ENCODE measurements around the gene LONRF3.

LONRF3 gene

DNA sequence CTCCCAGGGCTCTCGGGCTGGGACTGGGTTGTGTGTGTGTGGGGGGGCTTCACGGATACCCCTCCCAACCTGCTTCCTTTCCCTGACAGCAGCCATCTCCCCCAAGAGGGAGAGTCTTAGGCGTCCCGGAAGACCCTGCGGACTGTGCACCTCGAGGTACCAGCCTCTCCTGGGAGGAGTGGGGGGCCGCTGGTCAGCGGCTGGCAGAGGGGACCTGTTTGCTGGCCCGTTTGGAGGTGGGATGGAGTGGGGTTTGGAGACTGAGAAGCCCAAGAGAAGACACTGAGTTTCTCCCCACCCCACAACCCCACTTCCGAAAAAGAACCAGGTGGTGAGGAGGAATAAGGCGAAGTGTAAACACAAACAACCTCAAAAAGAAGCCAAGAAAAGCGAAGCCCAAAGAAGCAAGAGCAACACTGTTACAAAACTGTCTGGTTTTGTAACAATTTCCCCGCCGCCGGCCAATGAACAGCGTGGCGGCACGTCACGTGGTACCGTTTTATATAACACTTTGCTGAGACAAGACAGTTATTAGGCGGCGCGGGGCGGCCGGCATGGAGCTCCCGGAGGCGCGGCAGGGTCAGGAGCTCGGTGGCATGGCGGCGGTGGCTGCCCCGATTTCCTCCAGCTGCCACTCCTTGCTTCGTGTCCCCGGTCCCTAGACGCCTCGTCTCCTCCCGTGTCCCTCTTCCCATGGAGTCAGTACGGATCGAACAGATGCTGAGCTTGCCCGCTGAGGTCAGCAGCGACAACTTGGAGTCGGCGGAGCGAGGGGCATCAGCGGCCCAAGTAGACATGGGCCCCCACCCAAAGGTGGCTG lies at the start of gene LONRF3:
Gene LONRF3, plus strand, starts transcription at position 531 of the 820 bp plus-strand sequence. Its CDS starts 163 bp downstream, at position 694.
- peak; percentile 74 for DNase-seq

DNA sequence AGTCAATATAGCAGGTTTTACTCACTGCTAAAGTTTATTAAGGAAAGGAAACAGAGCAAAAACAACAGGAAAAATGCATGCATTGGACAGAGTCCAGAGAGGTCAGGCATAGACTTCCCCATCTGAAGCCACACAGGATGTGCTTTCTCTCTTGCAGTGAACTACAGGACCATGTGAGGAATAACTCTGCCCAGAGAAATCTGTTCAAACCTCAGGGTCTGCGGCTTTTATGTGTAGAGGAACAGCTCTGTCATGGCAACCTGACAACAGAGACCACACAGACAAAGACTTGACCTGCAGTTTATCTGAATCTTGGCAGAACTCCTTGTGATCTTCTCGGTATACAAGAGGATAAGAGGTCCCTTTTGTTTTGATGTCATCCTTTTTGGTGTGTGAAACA lies 46.3 kb upstream of the LONRF3 start:
- DNase-seq, result no peak

DNA sequence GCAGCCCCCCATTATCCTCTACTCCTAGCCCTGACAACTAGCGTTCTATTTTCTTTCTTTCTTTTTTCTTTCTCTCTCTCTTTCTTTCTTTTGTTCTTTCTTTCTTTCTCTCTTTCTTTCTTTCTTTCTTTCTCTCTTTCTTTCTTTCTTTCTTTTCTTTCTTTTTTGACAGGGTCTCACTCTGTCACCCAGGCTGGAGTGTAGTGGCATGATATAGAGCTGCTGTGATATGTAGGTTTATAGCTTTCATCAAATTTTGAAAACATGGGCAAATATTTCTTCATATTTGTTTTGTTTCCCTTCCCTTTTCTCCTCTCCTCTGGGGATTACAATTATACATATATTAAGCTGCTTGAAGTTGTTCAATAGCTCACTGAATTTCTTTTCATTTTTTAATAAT lies 39.1 kb upstream of the LONRF3 start:
- no peak for DNase-seq

DNA sequence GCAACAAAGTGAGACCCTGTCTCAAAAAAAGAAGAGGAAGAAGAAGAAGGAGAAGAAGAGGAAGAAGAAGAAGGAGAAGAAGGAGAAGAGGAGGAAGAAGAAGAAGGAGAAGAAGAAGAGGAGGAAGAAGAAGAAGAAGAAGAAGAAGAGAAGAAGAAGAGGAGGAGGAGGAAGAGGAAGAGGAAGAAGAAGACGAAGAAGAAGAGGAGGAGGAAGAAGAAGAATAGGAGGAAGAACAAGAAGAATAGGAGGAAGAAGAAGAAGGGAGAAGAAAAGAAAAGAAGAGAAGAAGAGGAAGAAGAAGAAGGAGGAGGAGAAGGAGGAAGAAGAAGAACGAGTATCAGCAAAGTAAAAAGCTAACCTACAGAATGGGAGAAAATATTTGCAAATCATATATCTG lies 33.3 kb upstream of the LONRF3 start:
- no peak for DNase-seq

- DNase-seq, result no peak
Measured at GRCh38 chrX:118943102-118943501, 31.3 kb upstream of the LONRF3 start.

DNA sequence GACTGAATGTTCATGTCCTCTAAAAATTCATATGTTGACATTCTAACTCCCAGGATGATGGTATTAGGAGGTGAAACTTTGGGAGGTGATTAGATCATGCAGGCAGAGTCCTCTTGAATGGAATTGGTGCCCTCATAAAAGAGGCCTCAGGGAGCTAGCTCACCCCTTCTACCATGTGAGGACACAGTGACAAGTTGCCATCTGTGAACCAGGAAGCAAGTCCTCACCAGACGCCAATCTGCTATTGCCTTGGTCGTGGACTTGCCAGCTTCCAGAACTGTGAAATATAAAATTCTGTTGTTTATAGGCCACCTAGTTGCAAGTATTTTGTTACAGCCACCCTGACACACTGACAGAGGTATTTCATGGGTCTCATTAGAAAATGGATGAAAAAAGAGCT lies 28.5 kb upstream of the LONRF3 start:
- no peak for DNase-seq

DNA sequence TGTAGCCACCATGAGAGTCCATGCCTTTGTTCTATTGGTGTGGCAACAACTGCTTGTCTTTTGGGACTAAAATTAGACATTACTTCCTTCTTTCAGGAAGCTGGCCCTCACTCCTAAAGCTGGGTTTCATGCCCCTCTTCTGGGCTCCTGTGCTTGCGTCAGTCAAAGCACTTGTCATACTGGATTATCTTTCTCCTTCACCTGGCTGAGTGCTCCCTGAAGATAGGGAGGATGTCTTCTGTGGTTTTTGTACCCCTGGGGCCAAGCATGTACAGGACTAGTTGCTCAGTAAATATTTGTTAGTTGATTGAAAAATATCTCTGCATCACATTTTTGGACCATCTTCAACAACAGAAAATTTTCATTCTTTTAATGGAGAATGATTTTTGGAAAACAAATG lies 26.1 kb upstream of the LONRF3 start:
- DNase-seq, result no peak

DNA sequence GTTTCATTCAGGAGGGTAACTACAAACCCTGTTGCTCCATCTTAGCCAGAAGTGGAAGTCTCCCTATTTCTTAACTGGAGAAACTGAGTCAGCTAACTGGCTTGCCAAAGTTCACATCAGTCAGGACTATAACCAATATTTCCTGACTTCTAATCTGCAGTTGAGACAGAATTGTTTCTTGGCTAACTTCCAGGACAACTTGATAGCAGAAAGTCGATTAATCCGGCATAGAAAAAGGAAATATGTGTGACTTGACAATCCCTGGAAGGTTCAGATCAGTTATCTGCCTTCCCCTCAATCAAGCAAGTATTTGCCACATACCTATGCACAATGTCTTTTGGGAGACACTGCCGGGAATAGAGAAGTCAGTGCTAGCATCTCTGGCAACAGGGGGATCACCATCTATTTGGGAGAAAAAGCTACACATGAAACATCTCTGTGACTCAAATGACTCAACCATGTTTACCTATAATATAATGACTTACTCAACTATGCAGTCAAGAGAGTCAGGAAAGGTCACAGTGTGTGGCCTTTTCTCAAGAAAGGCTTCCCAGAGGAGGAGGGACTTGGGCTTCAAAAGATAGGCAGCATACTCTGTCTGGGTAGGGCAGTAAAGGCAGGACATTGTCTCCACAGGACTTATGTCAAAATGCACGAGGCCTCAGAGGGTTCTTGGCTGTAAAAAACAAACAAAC lies 12.4 kb upstream of the LONRF3 start:
- DNase-seq, result no peak

- DNase-seq, result no peak
Measured at GRCh38 chrX:118963159-118963558, 11.3 kb upstream of the LONRF3 start.

DNA sequence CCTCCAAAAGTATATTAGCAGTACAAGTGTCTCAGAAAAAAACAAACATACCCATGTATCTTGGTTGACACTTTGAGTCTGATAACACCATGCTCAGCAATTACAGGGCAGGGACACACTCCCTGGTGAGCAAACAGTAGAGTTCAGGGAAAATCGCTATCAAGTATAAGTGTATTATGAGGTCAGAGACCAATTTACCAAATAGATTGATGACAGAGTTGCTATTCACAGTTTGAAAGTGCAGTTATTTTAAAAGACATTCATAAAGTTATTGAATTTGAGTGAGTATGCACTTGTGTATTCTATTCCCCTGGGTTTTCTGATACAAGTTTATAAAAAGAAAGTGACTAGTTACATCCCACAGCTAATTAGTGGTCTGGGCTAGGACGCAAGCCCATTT lies 10.2 kb upstream of the LONRF3 start:
- DNase-seq, result no peak

DNA sequence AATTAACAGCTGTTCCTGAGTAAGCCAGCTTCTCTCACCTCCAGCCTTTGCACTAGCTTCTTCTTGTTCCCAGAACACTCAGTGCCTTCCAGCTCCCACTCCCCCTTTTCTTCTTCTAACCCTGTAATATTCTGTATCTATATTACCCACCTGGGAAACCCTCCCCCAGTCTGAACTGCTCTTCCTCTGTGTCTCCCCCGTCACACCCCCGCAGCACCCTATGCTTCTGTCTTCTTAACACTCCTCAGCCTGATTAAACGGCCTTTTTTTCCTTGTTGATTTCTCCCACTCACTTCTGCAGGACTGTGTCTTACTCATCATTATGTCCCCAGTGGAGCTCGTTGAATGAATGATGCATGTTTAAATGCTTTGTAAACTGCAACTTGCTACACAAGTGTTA lies 9.0 kb upstream of the LONRF3 start:
- no peak for DNase-seq

DNA sequence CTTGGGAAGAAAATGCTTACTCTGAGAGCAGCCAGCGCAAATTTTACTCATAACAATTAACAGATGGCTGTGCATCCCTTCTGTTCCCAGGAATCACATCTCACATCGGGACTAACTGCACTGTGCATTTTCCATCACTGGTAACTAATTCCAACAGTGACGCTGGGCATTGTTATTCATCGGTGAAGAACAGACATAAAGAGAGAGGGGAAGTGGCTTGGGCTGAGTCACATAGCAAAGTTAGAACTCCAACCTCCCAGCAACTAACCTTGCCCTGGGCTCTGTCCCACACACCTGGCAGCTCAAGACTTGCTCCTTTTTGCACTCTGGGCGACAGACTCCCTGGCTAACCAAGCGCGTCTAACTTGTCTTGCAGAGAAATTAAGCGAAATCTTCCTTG lies 6.4 kb upstream of the LONRF3 start:
- no peak for DNase-seq

DNA sequence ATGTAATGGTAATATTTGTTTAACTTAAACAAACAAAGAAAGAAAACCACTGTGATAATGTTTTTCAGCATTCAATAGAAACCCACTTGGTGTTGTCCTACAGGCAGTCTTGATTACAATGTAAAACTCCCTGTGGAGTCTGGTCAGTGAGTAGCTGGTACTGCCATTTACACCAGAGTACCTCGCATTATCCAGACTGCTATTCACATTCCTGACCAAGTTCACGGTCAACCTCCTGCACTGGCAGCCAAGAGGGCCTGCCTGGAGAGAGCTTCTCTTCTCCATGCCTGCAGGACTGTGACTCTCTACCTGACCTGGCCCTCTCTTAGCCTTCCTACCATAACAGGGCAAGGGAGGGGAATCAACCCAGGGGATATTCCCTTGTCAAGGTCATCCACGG lies 2.9 kb upstream of the LONRF3 start:
- DNase-seq, result no peak

- peak; percentile 34 for DNase-seq
Measured at GRCh38 chrX:118973389-118974087, 880 bp upstream of the LONRF3 start.

- peak; percentile 77 for DNase-seq
Measured at GRCh38 chrX:118974908-118975671, 672 bp downstream of the LONRF3 start.

- DNase-seq, result peak; percentile 74
Measured at GRCh38 chrX:118975831-118976598, 1.6 kb downstream of the LONRF3 start.

DNA sequence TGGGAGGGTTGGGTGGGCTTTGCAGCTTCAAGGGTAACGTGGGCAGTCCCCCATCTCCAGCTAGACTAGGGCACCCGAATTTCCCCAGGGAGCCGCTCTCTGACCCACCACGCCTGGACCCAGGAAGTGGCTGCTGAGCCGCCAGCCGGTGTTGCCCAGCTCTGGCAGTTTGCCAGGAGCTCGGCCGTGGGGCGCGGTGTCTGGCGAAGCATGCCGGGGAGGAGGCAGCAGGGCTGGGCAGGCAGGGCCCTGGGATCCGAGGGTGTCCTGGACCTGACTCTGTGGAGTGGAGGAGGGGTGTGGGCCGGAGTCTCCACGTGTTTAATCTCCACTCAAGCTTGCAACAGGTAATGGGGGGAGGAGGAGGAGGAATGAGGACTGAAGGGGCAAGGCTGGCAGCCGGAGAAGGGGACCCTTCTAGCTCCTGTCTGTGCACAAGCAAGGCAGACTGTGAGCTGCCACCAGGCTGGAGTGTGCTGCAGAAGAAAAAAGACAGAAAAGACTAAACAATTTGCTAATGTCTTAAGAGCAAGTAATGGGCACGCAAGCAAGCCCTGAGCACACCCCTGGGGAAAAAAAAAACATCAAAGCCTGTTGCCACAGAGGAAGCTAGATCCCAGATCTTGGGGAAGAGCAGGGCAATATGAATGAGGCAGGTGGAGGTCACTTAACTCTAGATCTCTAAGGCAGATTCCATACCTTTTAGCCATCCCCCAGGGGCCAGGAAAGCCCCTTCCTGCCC lies 2.4 kb downstream of the LONRF3 start:
- DNase-seq, result peak; percentile 56

DNA sequence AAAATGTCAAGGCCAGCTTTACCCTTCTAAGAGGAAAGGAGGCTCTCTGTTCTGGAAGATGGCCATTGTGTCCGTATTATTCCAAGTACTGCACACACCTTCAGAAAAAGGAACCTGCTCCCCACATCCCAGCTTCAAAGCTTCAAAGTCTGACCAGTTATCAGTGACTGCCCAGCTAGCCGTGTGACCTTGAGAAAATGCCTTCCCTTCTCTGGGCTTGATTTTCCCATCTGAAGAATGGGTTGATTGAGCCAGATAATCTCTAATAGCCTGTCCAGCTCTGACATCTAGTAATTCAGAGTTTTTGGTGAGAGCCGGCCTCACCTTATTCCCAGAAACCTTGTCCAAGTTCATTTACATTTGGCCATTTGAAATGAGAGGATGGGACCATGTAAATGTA lies 3.0 kb downstream of the LONRF3 start:
- no peak for DNase-seq

DNA sequence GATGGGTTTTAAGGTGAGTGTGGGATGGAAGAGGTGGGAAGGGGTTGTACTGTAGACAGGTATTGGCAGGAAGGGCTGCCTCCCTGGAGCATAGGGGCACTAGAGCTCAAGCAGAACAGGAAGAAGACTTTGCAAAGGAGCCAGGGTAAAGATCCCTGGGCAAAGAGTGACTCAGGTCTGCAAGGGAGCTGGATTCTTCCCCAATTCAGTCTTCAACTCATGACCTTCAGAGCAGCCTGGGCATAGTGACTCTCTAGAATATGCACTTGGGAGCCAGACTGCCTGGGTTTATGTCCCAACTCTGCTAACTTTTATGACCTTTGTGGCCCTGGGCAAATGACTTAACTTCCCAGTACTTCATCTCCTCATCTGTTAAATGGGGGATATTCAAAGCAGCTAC lies 4.0 kb downstream of the LONRF3 start:
- DNase-seq, result no peak

DNA sequence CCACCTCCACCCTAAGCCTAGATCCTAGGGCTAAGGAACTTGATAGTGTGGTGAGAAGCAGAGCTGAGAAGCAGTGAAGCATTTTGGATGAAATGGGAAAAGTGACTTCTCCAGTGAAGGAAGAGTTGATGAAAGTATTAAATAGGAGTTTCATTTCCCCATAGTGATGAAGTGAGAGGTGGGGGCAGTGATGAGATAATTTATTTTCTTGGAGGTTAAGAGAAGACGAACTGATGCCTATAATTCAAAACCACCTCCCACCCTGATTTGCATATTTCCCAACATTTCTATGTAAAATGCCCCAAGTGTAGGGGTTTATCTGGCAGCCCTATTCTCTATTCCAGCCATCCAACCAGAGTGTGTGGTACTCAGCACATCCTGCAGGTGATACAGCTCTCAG lies 6.3 kb downstream of the LONRF3 start:
- DNase-seq, result no peak

DNA sequence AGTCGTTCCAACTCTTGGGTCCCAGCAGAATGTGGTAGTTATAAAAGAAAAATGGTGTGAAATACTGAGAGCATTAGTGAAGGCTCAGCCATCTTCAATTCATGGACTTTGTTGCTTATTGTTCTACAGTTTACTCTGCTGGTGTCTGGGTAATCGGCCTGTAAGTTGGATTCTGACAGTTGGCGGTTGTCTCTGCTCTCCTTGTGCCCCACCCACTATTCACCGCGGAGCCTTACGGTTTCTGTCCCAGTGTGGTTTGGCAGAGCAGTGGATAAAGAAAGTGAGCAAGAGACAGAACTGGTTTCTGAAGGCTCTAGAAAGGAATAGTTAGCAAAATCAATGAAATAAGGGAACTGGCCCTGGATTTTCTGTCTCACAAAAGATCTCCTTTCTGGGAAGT lies 9.1 kb downstream of the LONRF3 start:
- no peak for DNase-seq

DNA sequence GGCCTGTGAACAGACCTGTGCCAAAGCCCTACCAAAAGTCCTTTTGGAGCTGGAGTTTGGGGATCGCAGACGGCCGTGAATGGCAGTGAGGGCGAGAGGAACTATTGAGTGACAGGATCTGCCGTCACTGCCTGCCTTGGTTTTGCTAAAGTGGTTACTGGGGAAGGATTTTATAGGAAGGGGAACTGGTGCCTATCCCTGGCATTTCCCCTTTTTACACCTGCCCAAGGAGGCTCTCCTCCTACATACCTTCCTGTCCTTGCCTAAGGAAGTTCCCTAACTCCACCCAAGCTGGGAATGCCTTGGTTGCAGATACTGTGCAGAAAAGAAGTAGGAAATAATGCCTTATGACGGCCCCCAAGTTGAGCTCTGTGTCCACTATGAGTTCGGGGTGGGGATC lies 14.5 kb downstream of the LONRF3 start:
- DNase-seq, result no peak

Measured in retina (tissue), 1 donor.